Measurements from ENCODE around the gene RAX. TPM values are rescaled to one million over a fixed set of nuclear protein-coding genes. Genes with fewer than 3 reads are reported as not detected.
A peak's percentile ranks its signal among the peaks of the same experiment; 100 is the strongest.

The RAX gene
- total and polyA plus RNA-seq, 2 of the 4 experiments (the other 2 are of a cell fraction), result not detected

DNA sequence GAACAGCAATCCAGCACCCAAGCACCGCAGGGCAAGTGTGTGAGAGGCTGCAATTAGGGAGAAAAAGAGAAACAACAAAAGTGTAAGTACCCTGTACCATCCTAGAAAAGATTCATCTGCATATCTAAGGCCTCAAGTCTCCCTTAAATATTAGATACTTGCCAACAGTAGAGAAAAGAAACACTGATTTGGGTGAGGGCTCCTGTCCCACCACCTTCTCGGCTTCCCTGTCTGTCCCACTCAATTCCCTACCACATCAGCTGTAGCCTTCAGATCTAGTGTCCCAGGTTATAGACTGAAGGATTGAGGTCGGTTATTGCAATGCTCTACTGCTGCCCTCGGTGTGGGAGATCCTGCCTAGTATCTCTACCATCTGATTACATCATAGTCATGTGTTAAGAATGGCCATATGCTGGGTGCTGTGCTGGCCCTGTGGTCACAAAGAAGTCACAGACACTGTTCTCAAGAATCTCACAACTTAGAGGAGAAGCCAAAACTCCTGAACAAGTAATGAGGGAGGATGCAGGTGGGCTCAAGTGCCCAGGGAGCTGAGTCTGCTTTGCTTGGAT, 2.5 kb downstream of the RAX start:
- Histone ChIP-seq H2AFZ (replicated peaks; ENCODE audit: low read length, poor library complexity) (no peak overlapping the region), H3K14ac (replicated peaks; ENCODE audit: low read depth, low read length) (no peak overlapping the region), H3K23ac (ENCODE audit: low read depth, low read length) (0 out of 2 replicates have a peak overlapping the region, but pooled peaks have one; percentile 24), H2BK5ac (ENCODE audit: low read depth, low read length, poor library complexity, severe bottlenecking) (no peak overlapping the region), H3K79me1 (ENCODE audit: low read depth in 1 of 2, low read length in 2 of 2) (no peaks in the 10 kb centered on the region), H3K56ac (ENCODE audit: extremely low read depth, insufficient read depth, low read length) (no peak overlapping the region), H3K36me3 (ENCODE audit: control insufficient read depth, insufficient read depth, low read length) (no peaks in the 10 kb centered on the region), H4K8ac (ENCODE audit: low read depth in 2 of 2, low read length in 2 of 2) (no peak overlapping the region), H3K4me1 (ENCODE audit: control insufficient read depth, insufficient read depth, low read length) (no peaks in the 10 kb centered on the region), H2BK20ac (ENCODE audit: low read depth, low read length) (no peak overlapping the region), H3K9me1 (ENCODE audit: insufficient read depth, low read length) (no peaks in the 10 kb centered on the region), H3K9ac (ENCODE audit: low read depth, low read length) (no peak overlapping the region), H2BK15ac (ENCODE audit: low read depth, low read length) (no peak overlapping the region), H3K9me3 (ENCODE audit: control insufficient read depth, insufficient read depth, low read length) (peaks cover 19% of the 10 kb centered on the region), H3K4ac (ENCODE audit: low read depth, low read length) (no peak overlapping the region), H3K4me2 (ENCODE audit: low read depth, low read length) (no peak overlapping the region), H2BK120ac (ENCODE audit: low read depth, low read length) (no peak overlapping the region), H2AK5ac (ENCODE audit: low read depth, low read length) (no peak overlapping the region), H4K20me1 (ENCODE audit: insufficient read depth, low read length) (peaks cover 3% of the 10 kb centered on the region; the same call in 1 of the 2 replicates), H4K91ac (ENCODE audit: insufficient read depth, low read depth, low read length) (no peak overlapping the region), H4K5ac (ENCODE audit: low read depth, low read length) (no peak overlapping the region), H3K4me3 (ENCODE audit: insufficient read depth, low read depth, low read length) (no peak overlapping the region), H3K18ac (ENCODE audit: low read depth, low read length) (no peak overlapping the region), H3K27ac (ENCODE audit: insufficient read depth, low read length) (no peak overlapping the region), H3K27me3 (ENCODE audit: control insufficient read depth, insufficient read depth, low read length) (peaks cover 97% of the 10 kb centered on the region), H2AK9ac (replicated peaks; ENCODE audit: low read depth, low read length, poor library complexity) (no peak overlapping the region)
- dilution Hi-C loops (cut with HindIII; ENCODE audit: low sequenced_read_pairs, unreplicated experiment) (no loop called here), intact Hi-C loops (cut with micrococcal nuclease) (loop anchor here (5.0 kb wide), 1 partner anchor 133 kb away; the partner anchor contains the start of gene SEC11C), in situ Hi-C loops (cut with MboI; ENCODE audit: low sequenced_read_pairs) (no loop called here)
- DNase-seq, result no peak
- TF ChIP-seq BHLHE40 (IDR thresholded peaks at IDR 0.05; ENCODE audit: low read depth, low read length) (no peak), POLR2A (IDR thresholded peaks at IDR 0.05; ENCODE audit: low read depth, low read length) (no peak), MAZ (IDR thresholded peaks at IDR 0.05; ENCODE audit: borderline replicate concordance, low read depth, low read length) (no peak), RAD21 (IDR thresholded peaks at IDR 0.05; ENCODE audit: low read length) (no peak), RFX5 (IDR thresholded peaks at IDR 0.05; ENCODE audit: low read depth, low read length) (no peak), MXI1 (IDR thresholded peaks at IDR 0.05; ENCODE audit: borderline replicate concordance, low read depth, low read length) (no peak), SMC3 (IDR thresholded peaks at IDR 0.05; ENCODE audit: low read depth, low read length) (no peak), NFE2L2 (IDR thresholded peaks at IDR 0.05; ENCODE audit: low read depth, low read length) (no peak), RCOR1 (IDR thresholded peaks at IDR 0.05; ENCODE audit: insufficient replicate concordance, low read length) (no peak), MAFK (IDR thresholded peaks at IDR 0.05; ENCODE audit: low read depth, low read length) (no peak), FOS (IDR thresholded peaks at IDR 0.05; ENCODE audit: low read depth, low read length) (no peak), CEBPB (IDR thresholded peaks at IDR 0.05; ENCODE audit: low read depth, low read length) (no peak), USF2 (IDR thresholded peaks at IDR 0.05; ENCODE audit: low read depth, low read length) (no peak), CHD1 (IDR thresholded peaks at IDR 0.05; ENCODE audit: low read depth, low read length) (no peak)
- TF ChIP-seq, protein P1, sequence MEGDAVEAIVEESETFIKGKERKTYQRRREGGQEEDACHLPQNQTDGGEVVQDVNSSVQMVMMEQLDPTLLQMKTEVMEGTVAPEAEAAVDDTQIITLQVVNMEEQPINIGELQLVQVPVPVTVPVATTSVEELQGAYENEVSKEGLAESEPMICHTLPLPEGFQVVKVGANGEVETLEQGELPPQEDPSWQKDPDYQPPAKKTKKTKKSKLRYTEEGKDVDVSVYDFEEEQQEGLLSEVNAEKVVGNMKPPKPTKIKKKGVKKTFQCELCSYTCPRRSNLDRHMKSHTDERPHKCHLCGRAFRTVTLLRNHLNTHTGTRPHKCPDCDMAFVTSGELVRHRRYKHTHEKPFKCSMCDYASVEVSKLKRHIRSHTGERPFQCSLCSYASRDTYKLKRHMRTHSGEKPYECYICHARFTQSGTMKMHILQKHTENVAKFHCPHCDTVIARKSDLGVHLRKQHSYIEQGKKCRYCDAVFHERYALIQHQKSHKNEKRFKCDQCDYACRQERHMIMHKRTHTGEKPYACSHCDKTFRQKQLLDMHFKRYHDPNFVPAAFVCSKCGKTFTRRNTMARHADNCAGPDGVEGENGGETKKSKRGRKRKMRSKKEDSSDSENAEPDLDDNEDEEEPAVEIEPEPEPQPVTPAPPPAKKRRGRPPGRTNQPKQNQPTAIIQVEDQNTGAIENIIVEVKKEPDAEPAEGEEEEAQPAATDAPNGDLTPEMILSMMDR (conservative IDR thresholded peaks at IDR 0.05; ENCODE audit: low read depth, low read length), result no peak
- TF ChIP-seq, protein P2, sequence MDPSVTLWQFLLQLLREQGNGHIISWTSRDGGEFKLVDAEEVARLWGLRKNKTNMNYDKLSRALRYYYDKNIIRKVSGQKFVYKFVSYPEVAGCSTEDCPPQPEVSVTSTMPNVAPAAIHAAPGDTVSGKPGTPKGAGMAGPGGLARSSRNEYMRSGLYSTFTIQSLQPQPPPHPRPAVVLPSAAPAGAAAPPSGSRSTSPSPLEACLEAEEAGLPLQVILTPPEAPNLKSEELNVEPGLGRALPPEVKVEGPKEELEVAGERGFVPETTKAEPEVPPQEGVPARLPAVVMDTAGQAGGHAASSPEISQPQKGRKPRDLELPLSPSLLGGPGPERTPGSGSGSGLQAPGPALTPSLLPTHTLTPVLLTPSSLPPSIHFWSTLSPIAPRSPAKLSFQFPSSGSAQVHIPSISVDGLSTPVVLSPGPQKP (IDR thresholded peaks at IDR 0.05; ENCODE audit: borderline replicate concordance, low read depth, low read length), result no peak
- ATAC-seq (ENCODE audit: low read depth), result no peak
- no TSS peak for BruUV-seq (replicated peaks)
- ChIA-PET CTCF (no interaction called here), POLR2A (ENCODE audit: unreplicated experiment) (no interaction called here)
- no CpG with 5 or more reads among the region's 4 CpGs for WGBS, 2 experiments (ENCODE audit: extremely low coverage in 2 of 2, insufficient read length in 1 of 2)

Data from IMR-90 (cell line).